ENCODE measurements around the gene MAN1C1. TPM values are rescaled to one million over a fixed set of nuclear protein-coding genes. Genes with fewer than 3 reads are reported as not detected.

The MAN1C1 gene
- total and polyA plus RNA-seq, 2 donors (not counting 3 experiments of a cell fraction or from before 2014, with no cell fraction given) = 1.5 to 4.0 TPM

GRCh38 chr1:25806418-25806817, 189.8 kb downstream of the MAN1C1 start:
- Histone ChIP-seq H3K36me3 (ENCODE audit: control insufficient read depth in 2 of 2, extremely low read depth in 1 of 2, insufficient read depth in 2 of 2, low read length in 2 of 2) (peaks cover 12 to 32% of the 10 kb centered on the region in 2 experiments), H3K27me3 (ENCODE audit: control insufficient read depth in 2 of 2, insufficient read depth in 2 of 2, low read length in 2 of 2) (no peaks in the 10 kb centered on the region), H3K79me2 (ENCODE audit: control insufficient read depth, insufficient read depth, low read length) (peaks cover 11% of the 10 kb centered on the region), H3K9me3 (replicated peaks; ENCODE audit: control insufficient read depth, insufficient read depth, low read length) (no peaks in the 10 kb centered on the region), H3K4me2 (ENCODE audit: insufficient read depth, low read length) (no peak overlapping the region), H3K9ac (replicated peaks; ENCODE audit: extremely low read depth, insufficient read depth, low read length) (no peak overlapping the region), H3K27ac (ENCODE audit: insufficient read depth, low read depth, low read length) (peak overlapping the region; percentile 26), H4K20me1 (replicated peaks; ENCODE audit: control insufficient read depth, extremely low read depth, insufficient read depth, low read length) (no peaks in the 10 kb centered on the region), H3K4me1 (ENCODE audit: control insufficient read depth, extremely low read depth, insufficient read depth, low read length) (peaks cover 33% of the 10 kb centered on the region), H2AFZ (ENCODE audit: low read depth, low read length) (no peak overlapping the region), H3K9me1 (replicated peaks; ENCODE audit: control insufficient read depth, extremely low read depth, insufficient read depth, low read length) (no peaks in the 10 kb centered on the region), H3K4me3 (replicated peaks in 1 of 3; ENCODE audit: insufficient read depth in 1 of 3, low read depth in 1 of 3, low read length in 3 of 3) (no peak overlapping the region)
- DNase-seq (ENCODE audit: low read depth, low spot score) (peak; percentile 54), FAIRE-seq (peak; percentile 40)
- ChIA-PET CTCF (no interaction called here), POLR2A (no interaction called here)
- intact Hi-C loops (cut with micrococcal nuclease) = loop anchor here (10.0 kb wide), 2 partner anchors 372 to 572 kb away; partner anchors contain the start of genes MACO1 and SYF2
- no TSS peak for BruUV-seq (replicated peaks)
- TF ChIP-seq POLR2AphosphoS5 (IDR thresholded peaks at IDR 0.05; ENCODE audit: insufficient read depth, low read depth, low read length) = no peak
- dilution Hi-C loops (cut with MboI; ENCODE audit: extremely low pct_ligation_motif_present, low sequenced_read_pairs) = no loop called here

DNA sequence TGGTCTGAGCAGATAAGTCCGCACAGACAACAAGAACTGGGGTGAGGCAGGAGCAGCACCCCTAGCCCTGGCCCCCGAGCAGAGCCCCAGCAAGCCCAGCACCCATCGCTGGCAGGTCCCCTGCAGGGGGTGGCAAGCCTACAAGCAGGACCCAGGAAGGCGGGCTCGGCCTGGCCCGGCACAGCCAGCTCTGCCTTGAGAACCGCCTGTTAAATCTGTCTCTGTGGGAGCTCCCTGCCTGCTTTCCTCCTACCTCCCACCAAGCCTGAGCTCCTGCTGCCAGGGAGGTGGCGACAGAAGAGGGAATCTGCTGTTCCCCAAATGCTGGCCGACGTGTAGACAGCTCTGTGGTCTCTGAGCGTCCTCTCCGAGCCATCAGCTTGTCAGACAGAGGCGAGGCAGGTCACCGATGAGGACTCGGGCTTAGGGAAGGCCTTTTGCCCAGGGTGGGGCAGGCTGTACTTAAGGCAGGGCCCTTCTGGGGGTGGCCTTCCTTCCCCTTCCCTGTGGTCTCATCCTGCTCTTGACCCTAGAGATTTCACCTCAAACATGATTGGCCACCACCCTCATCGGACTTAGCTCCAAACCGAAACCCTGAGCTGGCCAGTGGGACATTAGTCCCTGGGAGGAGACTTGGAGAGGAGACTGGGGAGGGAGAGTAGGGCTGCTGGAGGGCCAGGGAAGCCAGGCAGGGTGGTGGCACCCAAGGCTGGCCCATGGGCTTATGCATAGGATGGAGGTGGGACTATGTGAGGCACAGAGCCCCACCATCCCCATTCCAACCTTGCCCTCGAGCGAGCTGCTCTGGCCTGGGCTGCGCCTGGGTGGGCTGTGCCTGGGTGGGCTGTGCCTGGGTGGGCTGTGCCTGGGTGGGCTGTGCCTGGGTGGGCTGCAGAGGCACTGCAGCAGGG, 191.1 kb downstream of the MAN1C1 start:
- no peak for DNase-seq (ENCODE audit: low read depth, low spot score)
- Histone ChIP-seq H3K9ac (replicated peaks; ENCODE audit: extremely low read depth, insufficient read depth, low read length) (no peak overlapping the region), H3K9me3 (replicated peaks; ENCODE audit: control insufficient read depth, insufficient read depth, low read length) (no peaks in the 10 kb centered on the region), H3K27ac (ENCODE audit: insufficient read depth, low read depth, low read length) (no peak overlapping the region), H3K9me1 (replicated peaks; ENCODE audit: control insufficient read depth, extremely low read depth, insufficient read depth, low read length) (no peaks in the 10 kb centered on the region), H2AFZ (ENCODE audit: low read depth, low read length) (no peak overlapping the region), H3K27me3 (ENCODE audit: control insufficient read depth in 2 of 2, insufficient read depth in 2 of 2, low read length in 2 of 2) (no peaks in the 10 kb centered on the region), H3K36me3 (ENCODE audit: control insufficient read depth in 2 of 2, extremely low read depth in 1 of 2, insufficient read depth in 2 of 2, low read length in 2 of 2) (peaks cover 13 to 41% of the 10 kb centered on the region in 2 experiments), H3K4me2 (ENCODE audit: insufficient read depth, low read length) (no peak overlapping the region), H4K20me1 (replicated peaks; ENCODE audit: control insufficient read depth, extremely low read depth, insufficient read depth, low read length) (no peaks in the 10 kb centered on the region), H3K79me2 (ENCODE audit: control insufficient read depth, insufficient read depth, low read length) (peaks cover 3% of the 10 kb centered on the region), H3K4me1 (ENCODE audit: control insufficient read depth, extremely low read depth, insufficient read depth, low read length) (peaks cover 31% of the 10 kb centered on the region), H3K4me3 (replicated peaks in 1 of 3; ENCODE audit: insufficient read depth in 1 of 3, low read depth in 1 of 3, low read length in 3 of 3) (no peak overlapping the region)
- dilution Hi-C loops (cut with MboI; ENCODE audit: extremely low pct_ligation_motif_present, low sequenced_read_pairs) = no loop called here
- FAIRE-seq = no peak
- no TSS peak for BruUV-seq (replicated peaks)
- ChIA-PET CTCF (interaction anchor here (1.4 to 3.1 kb wide), 2 partner anchors 7 to 199 kb away, joined by 8 to 15 read pairs; partner anchors contain the start of gene SELENON), POLR2A (no interaction called here)
- TF ChIP-seq POLR2A (IDR thresholded peaks at IDR 0.05; ENCODE audit: low read depth, low read length) = no peak
- no peak for TF ChIP-seq FOS (IDR thresholded peaks at IDR 0.05; ENCODE audit: borderline replicate concordance, insufficient read depth, low read length)
- no peak for TF ChIP-seq JUN (IDR thresholded peaks at IDR 0.05; ENCODE audit: borderline replicate concordance, insufficient read depth, insufficient read length, low read depth)
- TF ChIP-seq, protein P1, sequence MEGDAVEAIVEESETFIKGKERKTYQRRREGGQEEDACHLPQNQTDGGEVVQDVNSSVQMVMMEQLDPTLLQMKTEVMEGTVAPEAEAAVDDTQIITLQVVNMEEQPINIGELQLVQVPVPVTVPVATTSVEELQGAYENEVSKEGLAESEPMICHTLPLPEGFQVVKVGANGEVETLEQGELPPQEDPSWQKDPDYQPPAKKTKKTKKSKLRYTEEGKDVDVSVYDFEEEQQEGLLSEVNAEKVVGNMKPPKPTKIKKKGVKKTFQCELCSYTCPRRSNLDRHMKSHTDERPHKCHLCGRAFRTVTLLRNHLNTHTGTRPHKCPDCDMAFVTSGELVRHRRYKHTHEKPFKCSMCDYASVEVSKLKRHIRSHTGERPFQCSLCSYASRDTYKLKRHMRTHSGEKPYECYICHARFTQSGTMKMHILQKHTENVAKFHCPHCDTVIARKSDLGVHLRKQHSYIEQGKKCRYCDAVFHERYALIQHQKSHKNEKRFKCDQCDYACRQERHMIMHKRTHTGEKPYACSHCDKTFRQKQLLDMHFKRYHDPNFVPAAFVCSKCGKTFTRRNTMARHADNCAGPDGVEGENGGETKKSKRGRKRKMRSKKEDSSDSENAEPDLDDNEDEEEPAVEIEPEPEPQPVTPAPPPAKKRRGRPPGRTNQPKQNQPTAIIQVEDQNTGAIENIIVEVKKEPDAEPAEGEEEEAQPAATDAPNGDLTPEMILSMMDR (IDR thresholded peaks at IDR 0.05; ENCODE audit: extremely low read depth in 1 of 2, insufficient read depth in 1 of 2, low read depth in 1 of 2, low read length in 2 of 2) = no peak
- TF ChIP-seq GATA2 (IDR thresholded peaks at IDR 0.05; ENCODE audit: insufficient read depth, insufficient read length, low read depth, low read length) = no peak
- TF ChIP-seq MYC (IDR thresholded peaks at IDR 0.05; ENCODE audit: low read depth, low read length) = no peak
- no peak for TF ChIP-seq EZH2 (IDR thresholded peaks at IDR 0.05; ENCODE audit: borderline replicate concordance, low read depth, low read length, severe bottlenecking)
- intact Hi-C loops (cut with micrococcal nuclease) = loop anchor here (10.0 kb wide), 2 partner anchors 373 to 573 kb away; partner anchors contain the start of genes MACO1 and SYF2

All from endothelial cell of umbilical vein (primary cell).